NCI-H2107 (cell line): Measurements from ENCODE around the gene TNP2.

Source experiments
- DNase-seq: peaks from one replicate; lab custom pipeline; 2025; lab: John Stamatoyannopoulos, UW

The TNP2 gene

GRCh38 chr16:11268921-11269375 lies at the start of gene TNP2:
TSS of gene TNP2 (minus strand) at chr16:11269325. CDS start at chr16:11269262, 63 bp downstream.
- no peak for DNase-seq

GRCh38 chr16:11318817-11319216 lies 49.7 kb upstream of the TNP2 start:
- DNase-seq: no peak

GRCh38 chr16:11316331-11317015 lies 47.3 kb upstream of the TNP2 start:
- no peak for DNase-seq

- no peak for DNase-seq
These were observed 46.4 kb upstream of the TNP2 start for GRCh38 chr16:11315510-11315909.

- no peak for DNase-seq
These were observed 45.3 kb upstream of the TNP2 start for GRCh38 chr16:11314309-11314894.

- no peak for DNase-seq
These were observed 44.6 kb upstream of the TNP2 start for GRCh38 chr16:11313493-11314308.

- DNase-seq: no peak
These were observed 43.8 kb upstream of the TNP2 start for GRCh38 chr16:11312718-11313492.

GRCh38 chr16:11310997-11311561 lies 42.0 kb upstream of the TNP2 start:
- DNase-seq: no peak

GRCh38 chr16:11310634-11310977 lies 41.5 kb upstream of the TNP2 start:
- DNase-seq: no peak

GRCh38 chr16:11309895-11310633 lies 40.9 kb upstream of the TNP2 start:
- DNase-seq: no peak

GRCh38 chr16:11308493-11309283 lies 39.6 kb upstream of the TNP2 start:
- DNase-seq: no peak

- no peak for DNase-seq
These were observed 38.7 kb upstream of the TNP2 start for GRCh38 chr16:11307639-11308492.

GRCh38 chr16:11306997-11307638 lies 38.0 kb upstream of the TNP2 start:
- no peak for DNase-seq

GRCh38 chr16:11306381-11306780 lies 37.3 kb upstream of the TNP2 start:
- no peak for DNase-seq

- no peak for DNase-seq
These were observed 34.4 kb upstream of the TNP2 start for GRCh38 chr16:11303405-11304138.

GRCh38 chr16:11302977-11303376 lies 33.9 kb upstream of the TNP2 start:
- DNase-seq: no peak

GRCh38 chr16:11301645-11302501 lies 32.7 kb upstream of the TNP2 start:
- no peak for DNase-seq
